HCT116 (cell line): Measurements from ENCODE around the gene LAMA4.
"Not testable (repeated sequence)": the region's sequence is repeated elsewhere in the genome, so short reads cannot be mapped to it uniquely, and the experiment has no call there.

ENCODE experiments used
- POLR2A ChIP-seq: IDR thresholded peaks from 2 replicates; pipeline ENCODE4 v1.7.0; 2011; ENCODE audit warnings: borderline replicate concordance; ENCODE audit not compliant: insufficient read depth, insufficient read length; ENCODE audit errors: extremely low read depth
- POLR2AphosphoS5 ChIP-seq: IDR thresholded peaks from 2 replicates; pipeline ENCODE4 v1.6.1; 2011; ENCODE audit warnings: mild to moderate bottlenecking, low read depth, low read length, moderate library complexity
- YY1 ChIP-seq: IDR thresholded peaks from 2 replicates; pipeline ENCODE4 v1.6.1; 2011; ENCODE audit warnings: low read length, low read depth, moderate library complexity, mild to moderate bottlenecking; ENCODE audit not compliant: insufficient replicate concordance; ENCODE audit errors: extremely low read depth
- TF ChIP-seq, protein P1 (sequence below), 3 experiments: fragments of 200-600 bp in 1 of 3; sonication (generic) in 1 of 3; IDR thresholded peaks in 2 of 3; conservative IDR thresholded peaks in 1 of 3; 2 replicates each; pipeline ENCODE4 v1.5.1; 2012 to 2017; ENCODE audit warnings: low read depth in 2 of 3, low read length in 2 of 3, antibody characterized with exemption in 1 of 3, borderline replicate concordance in 1 of 3, control low read depth in 1 of 3, mild to moderate bottlenecking in 1 of 3, mixed read lengths in 1 of 3, mixed run types in 1 of 3, moderate library complexity in 1 of 3; ENCODE audit not compliant: insufficient read depth in 1 of 3

DNA sequence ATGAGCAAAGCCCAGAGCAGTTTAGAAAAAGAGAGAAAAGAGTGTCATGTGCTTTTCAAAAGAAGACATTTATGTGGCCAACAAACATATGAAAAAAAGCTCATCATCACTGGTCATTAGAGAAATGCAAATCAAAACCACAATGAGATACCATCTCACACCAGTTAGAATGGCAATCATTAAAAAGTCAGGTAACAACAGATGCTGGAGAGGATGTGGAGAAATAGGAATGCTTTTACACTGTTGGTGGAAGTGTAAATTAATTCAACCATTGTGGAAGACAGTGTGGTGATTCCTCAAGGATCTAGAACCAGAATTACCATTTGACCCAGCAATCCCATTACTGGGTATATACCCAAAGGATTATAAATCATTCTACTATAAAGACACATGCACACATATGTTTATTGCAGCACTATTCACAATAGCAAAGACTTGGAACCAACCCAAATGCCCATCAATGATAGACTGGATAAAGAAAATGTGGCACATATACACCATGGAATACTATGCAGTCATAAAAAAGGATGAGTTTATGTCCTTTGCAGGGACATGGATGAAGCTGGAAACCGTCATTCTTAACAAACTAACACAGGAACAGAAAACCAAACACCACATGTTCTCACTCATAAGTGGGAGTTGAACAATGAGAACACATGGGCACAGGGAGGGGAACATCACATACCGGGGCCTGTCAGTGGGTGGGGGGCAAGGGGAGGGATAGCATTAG is 54.0 kb downstream of the LAMA4 start:
- TF ChIP-seq, protein P1, sequence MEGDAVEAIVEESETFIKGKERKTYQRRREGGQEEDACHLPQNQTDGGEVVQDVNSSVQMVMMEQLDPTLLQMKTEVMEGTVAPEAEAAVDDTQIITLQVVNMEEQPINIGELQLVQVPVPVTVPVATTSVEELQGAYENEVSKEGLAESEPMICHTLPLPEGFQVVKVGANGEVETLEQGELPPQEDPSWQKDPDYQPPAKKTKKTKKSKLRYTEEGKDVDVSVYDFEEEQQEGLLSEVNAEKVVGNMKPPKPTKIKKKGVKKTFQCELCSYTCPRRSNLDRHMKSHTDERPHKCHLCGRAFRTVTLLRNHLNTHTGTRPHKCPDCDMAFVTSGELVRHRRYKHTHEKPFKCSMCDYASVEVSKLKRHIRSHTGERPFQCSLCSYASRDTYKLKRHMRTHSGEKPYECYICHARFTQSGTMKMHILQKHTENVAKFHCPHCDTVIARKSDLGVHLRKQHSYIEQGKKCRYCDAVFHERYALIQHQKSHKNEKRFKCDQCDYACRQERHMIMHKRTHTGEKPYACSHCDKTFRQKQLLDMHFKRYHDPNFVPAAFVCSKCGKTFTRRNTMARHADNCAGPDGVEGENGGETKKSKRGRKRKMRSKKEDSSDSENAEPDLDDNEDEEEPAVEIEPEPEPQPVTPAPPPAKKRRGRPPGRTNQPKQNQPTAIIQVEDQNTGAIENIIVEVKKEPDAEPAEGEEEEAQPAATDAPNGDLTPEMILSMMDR (IDR thresholded peaks at IDR 0.05 in 2 of 3, conservative IDR thresholded peaks at IDR 0.05 in 1 of 3; ENCODE audit: borderline replicate concordance in 1 of 3, insufficient read depth in 1 of 3, low read depth in 2 of 3, low read length in 2 of 3): not testable (repeated sequence)
- not testable (repeated sequence) for TF ChIP-seq POLR2AphosphoS5, YY1, POLR2A
